WTC11 (cell line): ENCODE data around the gene SEMA3F. TPM values are rescaled to one million over a fixed set of nuclear protein-coding genes. Genes with fewer than 3 reads are reported as not detected.

Experiments used
- ATAC-seq: fragments of 200-7000 bp; cut with Tn5 transposase; 2 replicates; pipeline ENCODE4 v1.10.0; 2021; ENCODE audit warnings: mild to moderate bottlenecking, moderate library complexity
- CTCF ChIA-PET: fragments of 300-600 bp; sonication (Branson Sonifier 250); formaldehyde crosslinking; loops from one replicate; lab custom pipeline; 2021; ENCODE audit warnings: antibody characterized with exemption; lab: Charles Lee
- POLR2A ChIA-PET: fragments of 350-600 bp; sonication (Branson Sonifier 250); formaldehyde crosslinking; loops from one replicate; lab custom pipeline; 2021; ENCODE audit warnings: antibody characterized with exemption; lab: Charles Lee
- DNase-seq: peaks from one replicate; pipeline ENCODE4 v3.0.0; 2021; ENCODE audit warnings: low spot score
- H3K27ac Mint-ChIP-seq: 2 replicates; pipeline ENCODE4 v1.8.0; 2021; ENCODE audit warnings: mixed read lengths
- H3K27me3 Mint-ChIP-seq: 2 replicates; pipeline ENCODE4 v1.8.0; 2021; ENCODE audit warnings: low read depth, mild to moderate bottlenecking, moderate library complexity, mixed read lengths
- H3K36me3 Mint-ChIP-seq: 2 replicates; pipeline ENCODE4 v1.8.0; 2021; ENCODE audit warnings: mixed read lengths
- H3K4me1 Mint-ChIP-seq: 2 replicates; pipeline ENCODE4 v1.8.0; 2022; ENCODE audit warnings: mixed read lengths
- H3K4me3 Mint-ChIP-seq: 2 replicates; pipeline ENCODE4 v1.8.0; 2021; ENCODE audit warnings: mild to moderate bottlenecking, moderate library complexity, mixed read lengths
- H3K9me3 Mint-ChIP-seq: 2 replicates; pipeline ENCODE4 v1.8.0; 2021; ENCODE audit warnings: mixed read lengths
- ARID4B ChIP-seq: sonication (generic); formaldehyde crosslinking; IDR thresholded peaks from 2 replicates; pipeline ENCODE4 v1.8.0; 2023; ENCODE audit warnings: missing genetic modification reagents, mild to moderate bottlenecking, borderline replicate concordance
- ATF6 ChIP-seq: sonication (generic); formaldehyde crosslinking; IDR thresholded peaks from 2 replicates; pipeline ENCODE4 v1.8.1; 2023; ENCODE audit warnings: mild to moderate bottlenecking, missing genetic modification reagents
- CDX4 ChIP-seq: fragments of 250-450 bp; sonication (Bioruptor Pico); IDR thresholded peaks from 2 replicates; pipeline ENCODE4 v1.9.0; 2021; ENCODE audit warnings: moderate library complexity, mild to moderate bottlenecking, inconsistent platforms, borderline replicate concordance
- ETV6 ChIP-seq: sonication (generic); formaldehyde crosslinking; IDR thresholded peaks from 2 replicates; pipeline ENCODE4 v1.8.1; 2022; ENCODE audit warnings: mild to moderate bottlenecking, missing genetic modification reagents
- FOXP1 ChIP-seq: sonication (generic); formaldehyde crosslinking; IDR thresholded peaks from 2 replicates; pipeline ENCODE4 v1.8.0; 2022; ENCODE audit warnings: missing genetic modification reagents, mild to moderate bottlenecking, moderate library complexity, borderline replicate concordance
- HMGA2 ChIP-seq: fragments of 250-450 bp; sonication (Bioruptor Pico); IDR thresholded peaks from 2 replicates; pipeline ENCODE4 v1.4.0; 2021; ENCODE audit warnings: mild to moderate bottlenecking, moderate library complexity
- MAX ChIP-seq: sonication (generic); formaldehyde crosslinking; IDR thresholded peaks from 2 replicates; pipeline ENCODE4 v1.8.0; 2022; ENCODE audit warnings: mild to moderate bottlenecking, missing genetic modification reagents
- NFATC4 ChIP-seq: fragments of 250-450 bp; sonication (Bioruptor Pico); IDR thresholded peaks from 2 replicates; pipeline ENCODE4 v1.9.0; 2021; ENCODE audit warnings: mild to moderate bottlenecking
- TP53 ChIP-seq: sonication (generic); formaldehyde crosslinking; IDR thresholded peaks from 2 replicates; pipeline ENCODE4 v1.8.1; 2023; ENCODE audit warnings: mild to moderate bottlenecking, missing genetic modification reagents
- ZNF396 ChIP-seq: fragments of 250-450 bp; sonication (Bioruptor Pico); IDR thresholded peaks from 2 replicates; pipeline ENCODE4 v1.8.0; 2021; ENCODE audit warnings: mild to moderate bottlenecking, moderate library complexity, borderline replicate concordance
- ZNF532 ChIP-seq: fragments of 250-450 bp; sonication (Bioruptor Pico); IDR thresholded peaks from 2 replicates; pipeline ENCODE4 v1.9.0; 2021; ENCODE audit warnings: mild to moderate bottlenecking, borderline replicate concordance
- ZNF671 ChIP-seq: fragments of 250-450 bp; sonication (Bioruptor Pico); IDR thresholded peaks from 2 replicates; pipeline ENCODE4 v1.8.0; 2021; ENCODE audit warnings: mild to moderate bottlenecking
- ZSCAN18 ChIP-seq: fragments of 250-450 bp; sonication (Bioruptor Pico); IDR thresholded peaks from 2 replicates; pipeline ENCODE4 v2.1.2; 2022; ENCODE audit warnings: mild to moderate bottlenecking, moderate library complexity
- total RNA-seq: library from RNA; stranded (reverse); gene quantifications from 3 replicates; pipeline ENCODE4 v1.2.3, GENCODE V29; 2021

The SEMA3F gene
- total RNA-seq, 1 experiment from 2014 or later = 49.0 TPM

GRCh38 chr3:50155491-50155878 lies 361 bp downstream of the SEMA3F start:
- no peak for ATAC-seq
- ChIA-PET CTCF (interaction anchor here (1.1 to 3.9 kb wide), 10 partner anchors 9 to 91 kb away, joined by 3 to 40 read pairs (median 8); no protein-coding TSS in a partner anchor), POLR2A (interaction anchor here (1.5 kb wide), 1 partner anchor 30 kb away, joined by 4 read pairs; no protein-coding TSS in a partner anchor)
- no peak for DNase-seq
- Mint-ChIP-seq H3K4me3 (peak overlapping the region; percentile 95), H3K4me1 (peaks cover 68% of the 10 kb centered on the region), H3K27ac (peak overlapping the region; percentile 84; the same call in 1 of the 2 replicates), H3K36me3 (peaks cover 8% of the 10 kb centered on the region), H3K27me3 (peaks cover 26% of the 10 kb centered on the region), H3K9me3 (no peaks in the 10 kb centered on the region)
- no peak for TF ChIP-seq ZNF532 (CRISPR knock-in tag)
- no peak for TF ChIP-seq HMGA2
- no peak for TF ChIP-seq NFATC4

- TF ChIP-seq ZNF396 (CRISPR knock-in tag) = no peak
- TF ChIP-seq NFATC4 = no peak
- TF ChIP-seq TP53 (CRISPR knock-in tag) = no peak
- 0 out of 2 replicates have a peak, but pooled peaks have one; percentile 24 for TF ChIP-seq MAX (CRISPR knock-in tag)
- TF ChIP-seq ARID4B (CRISPR knock-in tag) = peak; percentile 51; the same call in 1 of the 2 replicates
- no peak for TF ChIP-seq ZNF671
- no peak for TF ChIP-seq FOXP1 (CRISPR knock-in tag)
- TF ChIP-seq ETV6 (CRISPR knock-in tag) = peak; percentile 44; the same call in 1 of the 2 replicates
- TF ChIP-seq ATF6 (CRISPR knock-in tag) = no peak
- TF ChIP-seq CDX4 (CRISPR knock-in tag) = no peak
- no peak for TF ChIP-seq ZSCAN18 (CRISPR knock-in tag)
- DNase-seq (no peak), ATAC-seq (no peak)
- CTCF ChIA-PET = interaction anchor here (0.9 to 3.9 kb wide), 16 partner anchors 9 to 353 kb away, joined by 3 to 40 read pairs (median 7); partner anchors contain the start of gene INKA1
- Mint-ChIP-seq H3K27ac (peak overlapping the region; percentile 84; the same call in 1 of the 2 replicates), H3K27me3 (peaks cover 26% of the 10 kb centered on the region), H3K9me3 (no peaks in the 10 kb centered on the region), H3K4me1 (peaks cover 66% of the 10 kb centered on the region), H3K36me3 (peaks cover 8% of the 10 kb centered on the region), H3K4me3 (peak overlapping the region; percentile 95)
- POLR2A ChIA-PET = interaction anchor here (1.4 to 1.5 kb wide), 2 partner anchors 17 to 30 kb away, joined by 4 to 6 read pairs; no protein-coding TSS in a partner anchor
Observed at GRCh38 chr3:50155891-50156290, 767 bp downstream of the SEMA3F start.
